Suprapubic skin (tissue), 4 donors: Measurements from ENCODE around the gene AAR2. TPM values are rescaled to one million over a fixed set of nuclear protein-coding genes. Genes with fewer than 3 reads are reported as not detected.

Experiments
- DNase-seq, 2 donors: peaks; one replicate each; pipeline ENCODE4 v3.0.0-alpha.2; 2019; ENCODE audit warnings: low spot score in 2 of 2
- H3K27ac ChIP-seq: fragments of 200-600 bp; sonication (generic); one replicate; pipeline ENCODE4 v1.5.1; 2019
- H3K27me3 ChIP-seq: fragments of 200-600 bp; sonication (generic); one replicate; pipeline ENCODE4 v1.5.1; 2019
- H3K36me3 ChIP-seq: fragments of 200-600 bp; sonication (generic); one replicate; pipeline ENCODE4 v1.5.1; 2019
- H3K4me1 ChIP-seq: fragments of 200-600 bp; sonication (generic); one replicate; pipeline ENCODE4 v1.5.1; 2019
- H3K4me3 ChIP-seq: fragments of 200-600 bp; sonication (generic); one replicate; pipeline ENCODE4 v1.5.1; 2019; ENCODE audit warnings: mild to moderate bottlenecking
- H3K9me3 ChIP-seq: fragments of 200-600 bp; sonication (generic); one replicate; pipeline ENCODE4 v1.5.1; 2019
- EP300 ChIP-seq: sonication (generic); formaldehyde crosslinking; IDR thresholded peaks from one replicate; pipeline ENCODE4 v1.6.1; 2017; ENCODE audit warnings: antibody characterized with exemption
- POLR2A ChIP-seq, 2 donors: fragments of 450-650 bp; IDR thresholded peaks; one replicate each; pipeline ENCODE4 v1.6.1; 2017; ENCODE audit warnings: antibody characterized with exemption in 2 of 2, mild to moderate bottlenecking in 2 of 2, moderate library complexity in 2 of 2
- POLR2AphosphoS5 ChIP-seq, 3 donors: sonication (generic); formaldehyde crosslinking; IDR thresholded peaks; one replicate each; pipeline ENCODE4 v1.6.1; 2017; ENCODE audit warnings: antibody characterized with exemption in 3 of 3
- whole genome bisulfite sequencing: methylation state at CpG from one replicate; pipeline ENCODE4 v1.1.5; 2018; 5-methylcytosine and 5-hydroxymethylcytosine counted together
- total RNA-seq, 4 donors: library from RNA; depleted of rRNA; stranded (reverse); fragments of >200 nt; gene quantifications; one replicate each; pipeline ENCODE4 v1.1.0, GENCODE V29; 2016
- TF ChIP-seq, protein P1 (sequence below), 2 donors: fragments of 200-600 bp in 1 of 2; fragments of 450-650 bp in 1 of 2; sonication (generic) in 1 of 2; IDR thresholded peaks; one replicate each; pipeline ENCODE4 v1.5.1; 2016 to 2019; ENCODE audit warnings: antibody characterized with exemption in 2 of 2, mild to moderate bottlenecking in 1 of 2, moderate library complexity in 1 of 2

Gene AAR2
- total RNA-seq, 4 donors from 2014 or later: 34.4 to 54.6 (median 43.8) TPM

GRCh38 chr20:36303020-36303595, 66.8 kb downstream of the AAR2 start:
- WGBS: 24% methylated on average over 13 of the region's 14 CpGs
- Histone ChIP-seq H3K36me3 (no peaks in the 10 kb centered on the region), H3K27ac (no peak overlapping the region), H3K4me1 (peaks cover 17% of the 10 kb centered on the region), H3K9me3 (no peaks in the 10 kb centered on the region), H3K27me3 (peaks cover 93% of the 10 kb centered on the region), H3K4me3 (no peak overlapping the region)
- TF ChIP-seq POLR2A (IDR thresholded peaks at IDR 0.05) (no peak), EP300 (no peak), POLR2AphosphoS5 (IDR thresholded peaks at IDR 0.05) (no peak)
- TF ChIP-seq, protein P1, sequence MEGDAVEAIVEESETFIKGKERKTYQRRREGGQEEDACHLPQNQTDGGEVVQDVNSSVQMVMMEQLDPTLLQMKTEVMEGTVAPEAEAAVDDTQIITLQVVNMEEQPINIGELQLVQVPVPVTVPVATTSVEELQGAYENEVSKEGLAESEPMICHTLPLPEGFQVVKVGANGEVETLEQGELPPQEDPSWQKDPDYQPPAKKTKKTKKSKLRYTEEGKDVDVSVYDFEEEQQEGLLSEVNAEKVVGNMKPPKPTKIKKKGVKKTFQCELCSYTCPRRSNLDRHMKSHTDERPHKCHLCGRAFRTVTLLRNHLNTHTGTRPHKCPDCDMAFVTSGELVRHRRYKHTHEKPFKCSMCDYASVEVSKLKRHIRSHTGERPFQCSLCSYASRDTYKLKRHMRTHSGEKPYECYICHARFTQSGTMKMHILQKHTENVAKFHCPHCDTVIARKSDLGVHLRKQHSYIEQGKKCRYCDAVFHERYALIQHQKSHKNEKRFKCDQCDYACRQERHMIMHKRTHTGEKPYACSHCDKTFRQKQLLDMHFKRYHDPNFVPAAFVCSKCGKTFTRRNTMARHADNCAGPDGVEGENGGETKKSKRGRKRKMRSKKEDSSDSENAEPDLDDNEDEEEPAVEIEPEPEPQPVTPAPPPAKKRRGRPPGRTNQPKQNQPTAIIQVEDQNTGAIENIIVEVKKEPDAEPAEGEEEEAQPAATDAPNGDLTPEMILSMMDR (IDR thresholded peaks at IDR 0.05): no peak
- DNase-seq: no peak

DNA sequence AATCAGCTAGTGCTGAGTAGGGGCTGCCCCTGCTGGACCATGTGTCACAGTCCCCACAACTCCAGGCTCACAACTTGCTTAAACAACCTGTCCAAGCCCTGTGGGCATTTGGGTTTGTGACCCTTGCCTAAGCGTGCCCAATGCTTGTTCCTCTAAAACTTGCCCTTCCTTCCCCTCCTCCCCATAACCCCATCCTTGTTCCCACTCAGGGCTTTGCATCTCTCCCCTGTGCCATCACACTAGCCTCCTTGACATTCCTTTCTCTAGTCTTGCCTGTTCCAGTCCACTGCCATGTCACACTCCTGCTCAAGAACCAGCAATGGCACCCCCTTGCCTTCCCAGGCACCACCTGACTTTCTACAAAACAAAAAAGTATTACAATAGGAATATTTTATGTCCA, 67.6 kb downstream of the AAR2 start:
- Histone ChIP-seq H3K27me3 (peaks cover 93% of the 10 kb centered on the region), H3K36me3 (no peaks in the 10 kb centered on the region), H3K4me3 (no peak overlapping the region), H3K9me3 (no peaks in the 10 kb centered on the region), H3K27ac (no peak overlapping the region), H3K4me1 (peaks cover 17% of the 10 kb centered on the region)
- no peak for DNase-seq
- TF ChIP-seq EP300 (no peak), POLR2AphosphoS5 (IDR thresholded peaks at IDR 0.05) (no peak), POLR2A (IDR thresholded peaks at IDR 0.05) (no peak)
- TF ChIP-seq, protein P1 (IDR thresholded peaks at IDR 0.05): no peak
- 24% methylated on average over 1 of the region's 1 CpG for WGBS

- TF ChIP-seq POLR2A (IDR thresholded peaks at IDR 0.05) (no peak), EP300 (no peak), POLR2AphosphoS5 (IDR thresholded peaks at IDR 0.05) (no peak)
- TF ChIP-seq, protein P1 (IDR thresholded peaks at IDR 0.05): no peak
- H3K36me3 ChIP-seq: no peaks in the 10 kb centered on the region
- 34% methylated on average over 9 of the region's 10 CpGs for WGBS
- no peaks in the 10 kb centered on the region for H3K9me3 ChIP-seq
- H3K27ac ChIP-seq: no peak overlapping the region
- H3K27me3 ChIP-seq: peaks cover 93% of the 10 kb centered on the region
- H3K4me1 ChIP-seq: peaks cover 17% of the 10 kb centered on the region
- no peak for DNase-seq
- no peak overlapping the region for H3K4me3 ChIP-seq
Measured at GRCh38 chr20:36304786-36305495, 68.7 kb downstream of the AAR2 start.

DNA sequence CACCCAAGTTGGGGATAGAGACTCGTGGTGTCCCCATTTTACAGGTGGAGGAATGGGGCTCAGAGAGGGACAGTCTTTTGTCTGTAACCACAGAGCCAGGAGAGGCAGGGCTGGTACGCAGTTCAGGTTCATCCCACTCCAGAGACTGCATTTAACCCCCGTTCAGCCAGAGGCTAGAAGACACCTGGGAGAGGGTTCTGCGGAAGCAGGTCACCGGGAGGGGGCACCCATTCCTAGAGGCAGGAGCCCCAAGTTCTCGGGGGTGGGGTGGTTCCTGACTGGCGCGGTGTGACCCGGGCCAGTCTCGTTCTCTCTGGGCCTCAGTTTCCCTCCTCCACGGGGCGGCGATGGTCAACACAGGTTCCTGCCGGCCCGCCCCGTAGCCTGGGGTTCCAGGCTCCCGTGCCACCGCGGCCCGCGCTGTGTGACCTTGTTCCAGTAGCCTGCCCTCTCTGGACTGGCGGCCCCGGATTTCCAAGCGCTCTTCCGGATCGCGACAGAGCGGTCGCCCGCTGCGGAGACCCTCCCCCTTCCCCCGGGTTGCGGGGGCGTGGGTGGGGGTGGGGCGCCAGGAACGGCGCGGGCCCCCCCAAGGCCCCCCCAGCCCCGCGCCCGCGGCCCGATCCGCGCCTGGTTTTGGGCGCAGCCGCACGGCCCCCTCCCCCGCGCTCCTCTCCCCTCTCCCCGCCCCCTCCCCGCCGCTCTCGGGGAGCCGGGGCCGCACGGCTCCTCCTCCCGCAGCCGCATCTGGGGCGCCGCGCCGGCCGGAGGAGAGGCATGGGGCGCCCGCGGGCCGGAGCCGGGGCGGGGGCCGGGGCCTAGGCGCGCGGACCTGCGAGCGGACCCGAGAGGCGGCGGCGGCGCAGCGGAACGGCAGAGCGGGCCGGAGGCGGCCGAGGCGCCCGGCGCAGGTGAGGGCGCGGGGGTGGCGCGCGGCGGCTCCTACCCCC, 69.6 kb downstream of the AAR2 start, which contains the start of gene DLGAP4:
TSS of gene DLGAP4 (plus strand) at position 738 of the 950 bp plus-strand sequence. CDS start 125,379 bp downstream, outside the sequence.
- Histone ChIP-seq H3K9me3 (no peaks in the 10 kb centered on the region), H3K4me3 (peak within 1 kb of the TSS; percentile 47), H3K27ac (no peak within 1 kb of the TSS), H3K27me3 (peaks cover 95% of the 10 kb centered on the region), H3K36me3 (no peaks in the 10 kb centered on the region), H3K4me1 (peaks cover 17% of the 10 kb centered on the region)
- DNase-seq: no peak
- TF ChIP-seq, protein P1 (IDR thresholded peaks at IDR 0.05): no peak
- TF ChIP-seq EP300 (no peak), POLR2A (IDR thresholded peaks at IDR 0.05) (no peak), POLR2AphosphoS5 (IDR thresholded peaks at IDR 0.05) (no peak)
- WGBS: 6% methylated on average over 11 of the region's 96 CpGs

Other genes starting within 250 kb of the AAR2 start
- 10 to 100 TPM; 14.3 to 27.9 (median 21.4) TPM for gene EPB41L1, start 81.7 kb upstream of the AAR2 start, total RNA-seq
- gene DLGAP4, start 69.9 kb downstream of the AAR2 start, total RNA-seq: 100 to 1,000 TPM in 2 of 4 donors, 10 to 100 TPM in 2; 69.5 to 120 (median 96.8) TPM